Endothelial cell of umbilical vein (primary cell): ENCODE measurements around the gene ATAD1. TPM values are rescaled to one million over a fixed set of nuclear protein-coding genes. Genes with fewer than 3 reads are reported as not detected.

ENCODE experiments used
- BruUV-seq: library from RNA; stranded (reverse); fragments of 400-500 nt; replicated peaks from 2 replicates; lab custom pipeline; 2021; lab: Mats Ljungman, UMichigan
- CTCF ChIA-PET: fragments of 300-600, 350-600 bp; sonication (Branson Sonifier 250); formaldehyde crosslinking; loops from one replicate; lab custom pipeline; 2021; ENCODE audit warnings: antibody characterized with exemption, inconsistent platforms; lab: Charles Lee
- POLR2A ChIA-PET: fragments of 300-600, 350-600 bp; sonication (Branson Sonifier 250); formaldehyde crosslinking; loops from one replicate; lab custom pipeline; 2021; ENCODE audit warnings: antibody characterized with exemption, inconsistent platforms; lab: Charles Lee
- DNase-seq: peaks from one replicate; pipeline ENCODE4 v3.0.0-alpha.2; 2011; ENCODE audit warnings: low read depth, low spot score
- FAIRE-seq: peaks from 2 replicates; lab custom pipeline; 2011; peaks lifted over from hg19 to GRCh38; lab: Jason Lieb, UNC
- H2AFZ ChIP-seq: 2 replicates; pipeline ENCODE4 v1.6.0; 2012; ENCODE audit warnings: low read depth, low read length, control low read depth, inconsistent platforms
- H3K27ac ChIP-seq: 2 replicates; pipeline ENCODE4 v1.5.1; 2011; ENCODE audit warnings: low read depth, mild to moderate bottlenecking, control low read depth, low read length, moderate library complexity; ENCODE audit not compliant: insufficient read depth
- H3K27me3 ChIP-seq, 2 experiments: 2 replicates each; pipeline versions ENCODE4 v1.6.0 to v1.6.1; 2011; ENCODE audit warnings: low read length in 2 of 2, mixed read lengths in 1 of 2; ENCODE audit not compliant: control insufficient read depth in 2 of 2, insufficient read depth in 2 of 2
- H3K36me3 ChIP-seq, 2 experiments: 2 replicates in 1 of 2; 3 replicates in 1 of 2; pipeline ENCODE4 v1.5.1; 2011; ENCODE audit warnings: low read length in 2 of 2, mild to moderate bottlenecking in 1 of 2, moderate library complexity in 1 of 2; ENCODE audit not compliant: control insufficient read depth in 2 of 2, insufficient read depth in 2 of 2; ENCODE audit errors: extremely low read depth in 1 of 2
- H3K4me1 ChIP-seq: 3 replicates; pipeline ENCODE4 v1.5.1; 2011; ENCODE audit warnings: mild to moderate bottlenecking, low read length; ENCODE audit not compliant: control insufficient read depth, insufficient read depth; ENCODE audit errors: extremely low read depth
- H3K4me2 ChIP-seq: 2 replicates; pipeline ENCODE4 v1.6.1; 2011; ENCODE audit warnings: low read length, control low read depth, mixed read lengths; ENCODE audit not compliant: insufficient read depth
- H3K4me3 ChIP-seq, 3 experiments: fragments of 200-600 bp in 1 of 3; sonication (generic), shearing (Covaris generic) in 1 of 3; replicated peaks in 1 of 3; 2 replicates each; pipeline ENCODE4 v1.5.1; 2011 to 2016; ENCODE audit warnings: control low read depth in 3 of 3, low read length in 3 of 3, mild to moderate bottlenecking in 2 of 3, inconsistent platforms in 1 of 3, low read depth in 1 of 3, moderate library complexity in 1 of 3; ENCODE audit not compliant: insufficient read depth in 1 of 3
- H3K79me2 ChIP-seq: 2 replicates; pipeline ENCODE4 v1.6.0; 2012; ENCODE audit warnings: low read length, inconsistent platforms; ENCODE audit not compliant: control insufficient read depth, insufficient read depth
- H3K9ac ChIP-seq: replicated peaks from 2 replicates; pipeline ENCODE3; 2011; ENCODE audit warnings: low read length, control low read depth; ENCODE audit not compliant: insufficient read depth; ENCODE audit errors: extremely low read depth
- H3K9me1 ChIP-seq: replicated peaks from 3 replicates; pipeline ENCODE4 v1.6.0; 2011; ENCODE audit warnings: mild to moderate bottlenecking, low read length; ENCODE audit not compliant: control insufficient read depth, insufficient read depth; ENCODE audit errors: extremely low read depth
- H3K9me3 ChIP-seq: replicated peaks from 2 replicates; pipeline ENCODE4 v1.5.1; 2012; ENCODE audit warnings: low read length, inconsistent platforms; ENCODE audit not compliant: control insufficient read depth, insufficient read depth
- H4K20me1 ChIP-seq: replicated peaks from 2 replicates; pipeline ENCODE3; 2011; ENCODE audit warnings: mild to moderate bottlenecking, low read length; ENCODE audit not compliant: control insufficient read depth, insufficient read depth; ENCODE audit errors: extremely low read depth
- CTCF ChIP-seq, 2 donors: IDR thresholded peaks; 1 replicate in 1 of 2; 2 replicates in 1 of 2; pipeline ENCODE4 v1.5.1; 2011; ENCODE audit warnings: low read length in 2 of 2, mild to moderate bottlenecking in 2 of 2, moderate library complexity in 2 of 2, control low read depth in 1 of 2, inconsistent platforms in 1 of 2, low read depth in 1 of 2; ENCODE audit not compliant: insufficient read depth in 1 of 2; ENCODE audit errors: extremely low read depth in 1 of 2
- EZH2 ChIP-seq: IDR thresholded peaks from 2 replicates; pipeline ENCODE4 v1.6.1; 2012; ENCODE audit warnings: borderline replicate concordance, low read depth, mild to moderate bottlenecking, moderate library complexity, low read length, inconsistent platforms; ENCODE audit not compliant: severe bottlenecking
- FOS ChIP-seq: IDR thresholded peaks from 2 replicates; pipeline ENCODE4 v1.6.1; 2011; ENCODE audit warnings: mild to moderate bottlenecking, low read length, moderate library complexity, borderline replicate concordance; ENCODE audit not compliant: insufficient read depth
- GATA2 ChIP-seq: IDR thresholded peaks from 2 replicates; pipeline ENCODE4 v1.7.0; 2011; ENCODE audit warnings: low read depth, mild to moderate bottlenecking, moderate library complexity, mixed read lengths, low read length; ENCODE audit not compliant: insufficient read length, insufficient read depth
- JUN ChIP-seq: IDR thresholded peaks from 2 replicates; pipeline ENCODE4 v1.6.1; 2011; ENCODE audit warnings: borderline replicate concordance, low read depth; ENCODE audit not compliant: insufficient read length, insufficient read depth
- MAX ChIP-seq: IDR thresholded peaks from 2 replicates; pipeline ENCODE4 v1.6.1; 2011; ENCODE audit not compliant: insufficient read depth, insufficient read length
- MYC ChIP-seq: IDR thresholded peaks from one replicate; pipeline ENCODE4 v1.6.1; 2011; ENCODE audit warnings: mild to moderate bottlenecking, low read depth, low read length
- POLR2A ChIP-seq: IDR thresholded peaks from 2 replicates; pipeline ENCODE4 v1.6.1; 2012; ENCODE audit warnings: low read depth, mild to moderate bottlenecking, control low read depth, low read length
- POLR2AphosphoS5 ChIP-seq: IDR thresholded peaks from 2 replicates; pipeline ENCODE4 v1.6.1; 2012; ENCODE audit warnings: low read depth, mild to moderate bottlenecking, control low read depth, low read length, moderate library complexity; ENCODE audit not compliant: insufficient read depth
- dilution Hi-C: fragments of 300-500 bp; cut with MboI; formaldehyde crosslinking; loops from one replicate; pipeline ENCODE4 v1.15.0; 2019; ENCODE audit warnings: low sequenced_read_pairs; ENCODE audit not compliant: extremely low pct_ligation_motif_present
- intact Hi-C: fragments of 100-400 bp; cut with micrococcal nuclease; formaldehyde crosslinking; loops from one replicate; pipeline ENCODE4 v1.10.0; 2022
- polyA plus RNA-seq, 4 experiments: library from polyadenylated mRNA; depleted of rRNA in 3 of 4; stranded (reverse) in 3 of 4; unstranded in 1 of 4; fragments of >200 nt; gene quantifications; 2 replicates each; pipeline versions ENCODE4 v1.2.1 to v1.2.3, GENCODE V29; 2011 to 2012; ENCODE audit warnings: missing spikeins in 1 of 4
- total RNA-seq: library from RNA; stranded (reverse); gene quantifications from 2 replicates; pipeline ENCODE4 v1.2.3, GENCODE V29; 2021

ATAD1 gene
- total and polyA plus RNA-seq, 2 donors (not counting 3 experiments of a cell fraction or from before 2014, with no cell fraction given): 5.2 to 25.8 TPM

GRCh38 chr10:87803831-87804230 is 14.2 kb downstream of the ATAD1 start:
- CTCF ChIA-PET: interaction anchor here (1.1 kb wide), 1 partner anchor 47 kb away, joined by 3 read pairs; no protein-coding TSS in a partner anchor
- dilution Hi-C loops: no loop called here
- no TSS peak for BruUV-seq

More at GRCh38 chr10:87803831-87804230, 14.2 kb downstream of the ATAD1 start:
- DNase-seq: no peak
- Histone ChIP-seq H3K27me3 (no peaks in the 10 kb centered on the region), H2AFZ (no peak overlapping the region), H3K9ac (no peak overlapping the region), H3K4me2 (no peak overlapping the region), H4K20me1 (peaks cover 3% of the 10 kb centered on the region), H3K9me3 (no peaks in the 10 kb centered on the region), H3K27ac (no peak overlapping the region), H3K4me1 (no peaks in the 10 kb centered on the region), H3K4me3 (no peak overlapping the region), H3K36me3 (peaks cover 0 to 3% of the 10 kb centered on the region in 2 experiments), H3K9me1 (no peaks in the 10 kb centered on the region), H3K79me2 (peaks cover 26% of the 10 kb centered on the region)
- POLR2A ChIA-PET: no interaction called here
- no peak for FAIRE-seq
- intact Hi-C loops: no loop called here
- no peak for TF ChIP-seq GATA2
- TF ChIP-seq JUN: no peak
- no peak for TF ChIP-seq MYC
- no peak for TF ChIP-seq CTCF (IDR thresholded peaks at IDR 0.05; ENCODE audit: extremely low read depth in 1 of 2, insufficient read depth in 1 of 2, low read depth in 1 of 2, low read length in 2 of 2)
- no peak for TF ChIP-seq POLR2A
- TF ChIP-seq FOS: no peak
- no peak for TF ChIP-seq POLR2AphosphoS5
- TF ChIP-seq MAX: no peak
- TF ChIP-seq EZH2: no peak
